Astrocyte (in vitro differentiated cells and primary cell): Measurements from ENCODE around the gene SLC6A12. TPM values are rescaled to one million over a fixed set of nuclear protein-coding genes. Genes with fewer than 3 reads are reported as not detected.

Experiments used
- DNase-seq: peaks from one replicate; pipeline ENCODE4 v3.0.0-alpha.2; 2010; ENCODE audit warnings: low read depth
- FAIRE-seq: peaks from 2 replicates; lab custom pipeline; 2011; peaks lifted over from hg19 to GRCh38; lab: Jason Lieb, UNC
- H2AFZ ChIP-seq: 2 replicates; pipeline ENCODE4 v1.6.0; 2012; ENCODE audit warnings: low read depth, low read length, inconsistent platforms
- H3K27ac ChIP-seq: 2 replicates; pipeline ENCODE4 v1.5.1; 2011; ENCODE audit warnings: low read depth, low read length, inconsistent platforms
- H3K27me3 ChIP-seq: 2 replicates; pipeline ENCODE4 v1.6.0; 2011; ENCODE audit warnings: low read length, inconsistent platforms; ENCODE audit not compliant: insufficient read depth
- H3K36me3 ChIP-seq: 2 replicates; pipeline ENCODE4 v1.5.1; 2011; ENCODE audit warnings: low read length, inconsistent platforms; ENCODE audit not compliant: insufficient read depth
- H3K4me1 ChIP-seq: 2 replicates; pipeline ENCODE4 v1.5.1; 2011; ENCODE audit warnings: low read length, inconsistent platforms; ENCODE audit not compliant: insufficient read depth
- H3K4me2 ChIP-seq: 2 replicates; pipeline ENCODE4 v1.6.0; 2012; ENCODE audit warnings: low read length, inconsistent platforms
- H3K4me3 ChIP-seq: 2 replicates; pipeline ENCODE4 v1.5.1; 2011; ENCODE audit warnings: low read depth, mild to moderate bottlenecking, low read length, inconsistent platforms; ENCODE audit not compliant: insufficient read depth
- H3K79me2 ChIP-seq: 2 replicates; pipeline ENCODE4 v1.6.0; 2012; ENCODE audit warnings: mild to moderate bottlenecking, low read length, inconsistent platforms; ENCODE audit not compliant: insufficient read depth
- H3K9ac ChIP-seq: 2 replicates; pipeline ENCODE4 v1.6.0; 2012; ENCODE audit warnings: mild to moderate bottlenecking, low read length, inconsistent platforms
- H3K9me3 ChIP-seq: 2 replicates; pipeline ENCODE4 v1.5.1; 2012; ENCODE audit warnings: low read depth, mild to moderate bottlenecking, low read length, inconsistent platforms; ENCODE audit not compliant: insufficient read depth
- H4K20me1 ChIP-seq: 2 replicates; pipeline ENCODE4 v1.6.0; 2012; ENCODE audit warnings: low read length, inconsistent platforms; ENCODE audit not compliant: insufficient read depth
- H3K27ac Mint-ChIP-seq: one replicate; pipeline ENCODE4 v1.8.0; 2021; ENCODE audit warnings: mild to moderate bottlenecking, mixed read lengths; ENCODE audit not compliant: unreplicated experiment
- H3K27me3 Mint-ChIP-seq: one replicate; pipeline ENCODE4 v1.8.0; 2021; ENCODE audit warnings: low read depth, mixed read lengths; ENCODE audit not compliant: unreplicated experiment
- H3K36me3 Mint-ChIP-seq: one replicate; pipeline ENCODE4 v1.8.0; 2021; ENCODE audit warnings: low read depth, mixed read lengths; ENCODE audit not compliant: unreplicated experiment
- H3K4me1 Mint-ChIP-seq: one replicate; pipeline ENCODE4 v1.8.0; 2021; ENCODE audit warnings: low read depth, mixed read lengths; ENCODE audit not compliant: unreplicated experiment
- H3K4me3 Mint-ChIP-seq: one replicate; pipeline ENCODE4 v1.8.0; 2021; ENCODE audit warnings: mild to moderate bottlenecking, moderate library complexity, mixed read lengths; ENCODE audit not compliant: unreplicated experiment
- H3K9me3 Mint-ChIP-seq: one replicate; pipeline ENCODE4 v1.8.0; 2021; ENCODE audit warnings: mild to moderate bottlenecking, mixed read lengths; ENCODE audit not compliant: unreplicated experiment
- EZH2 ChIP-seq: IDR thresholded peaks from 2 replicates; pipeline ENCODE4 v1.6.1; 2012; ENCODE audit warnings: mild to moderate bottlenecking, low read length, inconsistent platforms; ENCODE audit not compliant: insufficient read depth
- total RNA-seq: library from RNA; stranded (reverse); gene quantifications from 2 replicates; pipeline ENCODE4 v1.2.1, GENCODE V29; 2021
- TF ChIP-seq, protein P1 (sequence below): IDR thresholded peaks from 2 replicates; pipeline ENCODE4 v1.5.1; 2011; ENCODE audit warnings: low read depth, mild to moderate bottlenecking, inconsistent platforms, low read length, moderate library complexity; ENCODE audit not compliant: insufficient read depth

The SLC6A12 gene
- total RNA-seq, 1 donor from 2014 or later, result 3.0 TPM

DNA sequence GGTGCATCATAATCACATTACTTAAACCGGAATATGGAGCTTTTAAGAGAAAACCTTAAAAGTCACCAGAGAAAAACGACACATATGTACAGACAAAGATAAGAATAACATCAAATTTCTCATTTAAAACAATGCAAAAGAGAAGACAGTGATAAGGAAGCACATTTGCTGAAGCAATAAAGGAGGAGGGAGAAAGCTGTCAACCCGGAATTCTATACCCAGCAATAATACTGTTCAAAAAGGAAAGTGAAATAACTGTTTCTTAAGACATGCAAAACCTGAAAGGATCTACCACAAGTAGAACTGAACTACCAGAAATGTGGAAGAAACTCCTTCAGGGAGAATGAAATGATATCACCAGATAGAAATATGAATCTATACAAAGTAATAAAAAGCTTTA, 33.3 kb upstream of the SLC6A12 start:
- Histone ChIP-seq H3K4me3 (no peak overlapping the region), H3K27me3 (peaks cover 3% of the 10 kb centered on the region), H3K36me3 (no peaks in the 10 kb centered on the region), H3K79me2 (no peaks in the 10 kb centered on the region), H2AFZ (no peak overlapping the region), H3K9me3 (no peaks in the 10 kb centered on the region), H3K4me2 (no peak overlapping the region), H3K4me1 (no peaks in the 10 kb centered on the region), H3K27ac (no peak overlapping the region), H4K20me1 (no peaks in the 10 kb centered on the region), H3K9ac (no peak overlapping the region)
- FAIRE-seq, result no peak
- Mint-ChIP-seq H3K27ac (no peak overlapping the region), H3K4me1 (peaks cover 3% of the 10 kb centered on the region), H3K36me3 (peaks cover 4% of the 10 kb centered on the region), H3K4me3 (no peak overlapping the region), H3K27me3 (peaks cover 5% of the 10 kb centered on the region), H3K9me3 (peaks cover 9% of the 10 kb centered on the region)
- DNase-seq, result no peak
- TF ChIP-seq, protein P1, sequence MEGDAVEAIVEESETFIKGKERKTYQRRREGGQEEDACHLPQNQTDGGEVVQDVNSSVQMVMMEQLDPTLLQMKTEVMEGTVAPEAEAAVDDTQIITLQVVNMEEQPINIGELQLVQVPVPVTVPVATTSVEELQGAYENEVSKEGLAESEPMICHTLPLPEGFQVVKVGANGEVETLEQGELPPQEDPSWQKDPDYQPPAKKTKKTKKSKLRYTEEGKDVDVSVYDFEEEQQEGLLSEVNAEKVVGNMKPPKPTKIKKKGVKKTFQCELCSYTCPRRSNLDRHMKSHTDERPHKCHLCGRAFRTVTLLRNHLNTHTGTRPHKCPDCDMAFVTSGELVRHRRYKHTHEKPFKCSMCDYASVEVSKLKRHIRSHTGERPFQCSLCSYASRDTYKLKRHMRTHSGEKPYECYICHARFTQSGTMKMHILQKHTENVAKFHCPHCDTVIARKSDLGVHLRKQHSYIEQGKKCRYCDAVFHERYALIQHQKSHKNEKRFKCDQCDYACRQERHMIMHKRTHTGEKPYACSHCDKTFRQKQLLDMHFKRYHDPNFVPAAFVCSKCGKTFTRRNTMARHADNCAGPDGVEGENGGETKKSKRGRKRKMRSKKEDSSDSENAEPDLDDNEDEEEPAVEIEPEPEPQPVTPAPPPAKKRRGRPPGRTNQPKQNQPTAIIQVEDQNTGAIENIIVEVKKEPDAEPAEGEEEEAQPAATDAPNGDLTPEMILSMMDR, result no peak

GRCh38 chr12:243381-243780, 29.4 kb upstream of the SLC6A12 start:
- Histone ChIP-seq H2AFZ (no peak overlapping the region), H3K36me3 (no peaks in the 10 kb centered on the region), H3K4me1 (no peaks in the 10 kb centered on the region), H4K20me1 (no peaks in the 10 kb centered on the region), H3K9me3 (peaks cover under 1% of the 10 kb centered on the region), H3K9ac (no peak overlapping the region), H3K4me3 (no peak overlapping the region), H3K27ac (no peak overlapping the region), H3K4me2 (no peak overlapping the region), H3K27me3 (no peaks in the 10 kb centered on the region), H3K79me2 (no peaks in the 10 kb centered on the region)
- Mint-ChIP-seq H3K27ac (no peak overlapping the region), H3K36me3 (peaks cover 2% of the 10 kb centered on the region), H3K9me3 (peaks cover 10% of the 10 kb centered on the region), H3K4me1 (peaks cover 3% of the 10 kb centered on the region), H3K27me3 (peaks cover 8% of the 10 kb centered on the region), H3K4me3 (no peak overlapping the region)
- FAIRE-seq (no peak), DNase-seq (peak; percentile 11)
- TF ChIP-seq EZH2, result no peak
- TF ChIP-seq, protein P1, result no peak

DNA sequence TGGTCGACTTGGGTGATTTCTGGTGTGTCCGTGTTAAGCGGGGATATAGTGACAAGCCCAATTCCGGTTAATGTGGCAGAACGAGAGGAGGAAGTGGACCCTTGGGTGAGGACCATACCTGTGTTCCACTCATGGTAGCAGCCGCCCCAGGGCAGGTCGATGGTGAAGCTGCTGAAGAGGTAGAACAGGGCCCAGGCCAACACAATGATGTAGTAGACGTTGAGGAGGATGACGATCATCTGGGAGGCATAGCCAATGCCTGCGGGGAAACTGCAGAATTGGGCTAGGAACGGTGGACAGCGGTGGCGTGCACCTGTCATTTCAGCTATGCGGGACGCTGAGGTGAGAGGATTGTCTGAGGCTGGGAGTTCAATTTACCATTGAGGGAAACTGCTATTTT, 28.5 kb upstream of the SLC6A12 start:
- no peaks in the 10 kb centered on the region for H3K27me3 ChIP-seq
- H4K20me1 ChIP-seq, result no peaks in the 10 kb centered on the region
- TF ChIP-seq, protein P1, result no peak
- no peak for TF ChIP-seq EZH2
- peaks cover 3% of the 10 kb centered on the region for H3K9me3 ChIP-seq
- H3K79me2 ChIP-seq, result no peaks in the 10 kb centered on the region
- no peaks in the 10 kb centered on the region for H3K36me3 ChIP-seq
- Mint-ChIP-seq H3K9me3 (peaks cover 18% of the 10 kb centered on the region), H3K4me1 (peaks cover 3% of the 10 kb centered on the region), H3K36me3 (peaks cover 5% of the 10 kb centered on the region), H3K4me3 (no peak overlapping the region), H3K27ac (no peak overlapping the region), H3K27me3 (peaks cover 12% of the 10 kb centered on the region)
- no peaks in the 10 kb centered on the region for H3K4me1 ChIP-seq
- H3K4me2 ChIP-seq, result no peak overlapping the region
- no peak overlapping the region for H3K27ac ChIP-seq
- H3K9ac ChIP-seq, result no peak overlapping the region
- no peak for FAIRE-seq
- no peak overlapping the region for H3K4me3 ChIP-seq
- DNase-seq, result no peak
- no peak overlapping the region for H2AFZ ChIP-seq
